ENCODE data around the gene PMPCB. TPM values are rescaled to one million over a fixed set of nuclear protein-coding genes. Genes with fewer than 3 reads are reported as not detected.
"Not testable (repeated sequence)": the region's sequence is repeated elsewhere in the genome, so short reads cannot be mapped to it uniquely, and the experiment has no call there.

Gene PMPCB
- total RNA-seq, 6 experiments from 2014 or later, result 50.1 to 66.3 (median 57.7) TPM

DNA sequence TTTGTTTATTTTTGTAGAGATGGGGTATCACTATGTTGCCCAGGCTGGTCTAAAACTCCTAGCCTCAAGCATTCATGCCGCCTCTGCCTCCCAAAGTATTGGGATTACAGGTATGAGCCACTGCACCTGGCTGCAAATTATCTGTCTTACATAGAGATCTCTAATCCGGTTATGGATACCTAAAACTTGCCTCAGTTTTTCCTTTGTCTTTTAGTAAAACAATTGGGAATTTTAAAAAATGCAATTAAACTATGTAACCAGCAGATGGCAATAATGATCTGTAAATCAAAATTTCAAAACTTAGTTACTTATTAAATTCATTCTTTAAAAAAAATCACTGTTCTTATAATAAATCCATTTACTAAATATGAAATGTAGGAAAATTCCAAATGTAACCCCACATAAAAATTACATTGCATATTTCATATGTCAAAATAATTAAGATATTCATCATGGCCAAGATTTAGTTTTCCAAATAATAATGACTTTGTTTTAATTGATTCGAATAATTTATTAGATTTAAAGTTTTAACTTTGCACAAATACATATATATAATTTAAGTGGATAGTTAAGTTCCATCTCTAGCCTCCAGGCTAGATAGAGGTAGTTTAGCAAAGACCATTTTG lies 14.3 kb upstream of the PMPCB start:
- not testable (repeated sequence) for H3K36me3 Mint-ChIP-seq (ENCODE audit: low read depth); H3K27ac Mint-ChIP-seq; H3K27me3 Mint-ChIP-seq (ENCODE audit: insufficient read depth); DNase-seq; H3K4me3 Mint-ChIP-seq; H3K9me3 Mint-ChIP-seq
- TF ChIP-seq, protein P1, sequence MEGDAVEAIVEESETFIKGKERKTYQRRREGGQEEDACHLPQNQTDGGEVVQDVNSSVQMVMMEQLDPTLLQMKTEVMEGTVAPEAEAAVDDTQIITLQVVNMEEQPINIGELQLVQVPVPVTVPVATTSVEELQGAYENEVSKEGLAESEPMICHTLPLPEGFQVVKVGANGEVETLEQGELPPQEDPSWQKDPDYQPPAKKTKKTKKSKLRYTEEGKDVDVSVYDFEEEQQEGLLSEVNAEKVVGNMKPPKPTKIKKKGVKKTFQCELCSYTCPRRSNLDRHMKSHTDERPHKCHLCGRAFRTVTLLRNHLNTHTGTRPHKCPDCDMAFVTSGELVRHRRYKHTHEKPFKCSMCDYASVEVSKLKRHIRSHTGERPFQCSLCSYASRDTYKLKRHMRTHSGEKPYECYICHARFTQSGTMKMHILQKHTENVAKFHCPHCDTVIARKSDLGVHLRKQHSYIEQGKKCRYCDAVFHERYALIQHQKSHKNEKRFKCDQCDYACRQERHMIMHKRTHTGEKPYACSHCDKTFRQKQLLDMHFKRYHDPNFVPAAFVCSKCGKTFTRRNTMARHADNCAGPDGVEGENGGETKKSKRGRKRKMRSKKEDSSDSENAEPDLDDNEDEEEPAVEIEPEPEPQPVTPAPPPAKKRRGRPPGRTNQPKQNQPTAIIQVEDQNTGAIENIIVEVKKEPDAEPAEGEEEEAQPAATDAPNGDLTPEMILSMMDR (IDR thresholded peaks at IDR 0.05), result peak; percentile 59
- peaks cover 17% of the 10 kb centered on the region for H3K4me1 Mint-ChIP-seq (ENCODE audit: low read depth)

DNA sequence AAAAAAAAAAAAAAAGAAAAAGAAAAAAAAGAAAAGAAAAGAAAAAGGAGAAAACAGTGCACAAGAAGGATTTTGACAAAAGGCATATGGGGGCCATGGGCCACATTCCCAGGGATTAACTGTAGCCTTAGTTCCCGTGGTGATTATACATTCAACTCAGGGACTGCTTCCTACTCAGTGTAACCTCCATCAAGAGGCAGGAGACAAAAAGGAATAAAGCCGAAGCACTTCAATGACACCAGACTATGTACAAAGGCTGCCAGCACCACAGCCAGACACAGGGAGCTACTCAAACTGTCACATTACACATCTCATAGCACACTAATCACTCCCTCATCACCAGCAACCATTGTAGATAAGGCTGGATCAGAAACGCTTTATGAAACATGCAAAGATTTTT lies 5.1 kb upstream of the PMPCB start:
- no peak for DNase-seq
- Mint-ChIP-seq H3K4me1 (ENCODE audit: low read depth) (peaks cover 14% of the 10 kb centered on the region), H3K27me3 (ENCODE audit: insufficient read depth) (peaks cover 6% of the 10 kb centered on the region; the same call in 1 of the 2 replicates), H3K4me3 (no peak overlapping the region), H3K36me3 (ENCODE audit: low read depth) (no peaks in the 10 kb centered on the region), H3K27ac (no peak overlapping the region), H3K9me3 (no peaks in the 10 kb centered on the region)
- TF ChIP-seq, protein P1 (IDR thresholded peaks at IDR 0.05), result no peak

DNA sequence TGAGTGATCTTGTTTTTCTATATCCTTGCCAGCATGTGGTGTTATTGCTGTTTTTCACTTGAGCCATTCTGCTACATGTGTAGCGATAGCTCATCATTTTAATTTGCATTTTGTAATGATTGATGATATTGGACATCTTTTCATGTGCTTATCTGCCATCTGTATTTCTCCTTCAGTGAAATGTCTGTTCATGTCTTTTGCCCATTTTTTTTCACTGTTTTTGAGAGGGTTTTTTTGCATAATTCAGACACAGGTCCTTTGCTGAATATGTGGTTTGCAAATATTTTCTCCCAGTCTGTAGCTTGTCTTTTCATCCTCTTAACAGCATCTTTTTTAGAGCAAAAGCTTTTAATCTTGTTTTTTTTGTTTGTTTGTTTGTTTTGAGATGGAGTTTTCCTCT lies 3.7 kb upstream of the PMPCB start:
- Mint-ChIP-seq H3K4me1 (ENCODE audit: low read depth) (peaks cover 23% of the 10 kb centered on the region), H3K4me3 (no peak overlapping the region), H3K27me3 (ENCODE audit: insufficient read depth) (peaks cover 6% of the 10 kb centered on the region; the same call in 1 of the 2 replicates), H3K27ac (no peak overlapping the region), H3K9me3 (no peaks in the 10 kb centered on the region), H3K36me3 (ENCODE audit: low read depth) (no peaks in the 10 kb centered on the region)
- TF ChIP-seq, protein P1 (IDR thresholded peaks at IDR 0.05), result no peak
- DNase-seq, result no peak

DNA sequence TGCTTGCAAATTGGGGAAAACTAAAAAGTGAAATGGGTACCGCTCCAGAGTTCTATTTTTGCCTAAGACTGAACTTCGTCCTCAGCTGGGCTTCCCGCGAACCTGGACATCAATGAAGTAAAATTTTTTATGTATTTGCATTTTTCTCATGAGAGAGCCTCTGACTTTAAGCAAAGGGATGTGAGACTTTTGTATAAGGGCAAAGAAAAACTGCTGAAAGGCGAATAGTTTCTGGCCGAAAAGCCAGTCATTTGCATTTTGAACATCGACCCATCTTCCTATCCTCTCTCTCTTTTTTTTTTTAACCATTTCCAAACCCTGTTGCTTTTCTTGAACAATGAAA lies 573 bp downstream of the PMPCB start:
- peak overlapping the region; percentile 79 for H3K27ac Mint-ChIP-seq
- TF ChIP-seq, protein P1 (IDR thresholded peaks at IDR 0.05), result no peak
- peaks cover 19% of the 10 kb centered on the region for H3K36me3 Mint-ChIP-seq (ENCODE audit: low read depth)

DNA sequence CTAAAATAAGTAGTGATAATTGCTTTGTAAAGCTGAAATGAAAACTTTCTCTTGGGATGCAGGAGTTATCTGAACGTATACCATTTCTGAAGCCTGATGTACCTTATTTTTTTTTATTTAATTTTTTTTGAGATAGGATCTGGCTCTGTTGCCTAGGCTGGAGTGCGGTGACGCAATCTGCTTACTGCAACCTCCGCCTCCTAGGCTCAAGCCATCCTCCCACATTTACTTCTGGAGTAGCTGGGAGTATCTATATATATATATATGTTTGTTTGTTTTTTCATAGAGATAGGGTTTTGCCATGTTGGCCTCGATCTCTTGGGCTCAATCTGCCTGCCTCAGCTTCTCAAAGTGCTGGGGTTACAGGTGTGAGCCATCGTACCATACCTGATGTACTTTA lies 2.4 kb downstream of the PMPCB start:
- TF ChIP-seq, protein P1 (IDR thresholded peaks at IDR 0.05), result no peak
- no peak for DNase-seq
- no peaks in the 10 kb centered on the region for H3K9me3 Mint-ChIP-seq
- H3K4me1 Mint-ChIP-seq (ENCODE audit: low read depth), result peaks cover 49% of the 10 kb centered on the region
- no peak overlapping the region for H3K27ac Mint-ChIP-seq
- H3K36me3 Mint-ChIP-seq (ENCODE audit: low read depth), result peaks cover 32% of the 10 kb centered on the region
- no peak overlapping the region for H3K4me3 Mint-ChIP-seq
- H3K27me3 Mint-ChIP-seq (ENCODE audit: insufficient read depth), result no peaks in the 10 kb centered on the region

More for the DNA sequence above, 573 bp downstream of the PMPCB start:
- Mint-ChIP-seq H3K4me3 (peak overlapping the region; percentile 92), H3K27me3 (ENCODE audit: insufficient read depth) (no peaks in the 10 kb centered on the region), H3K4me1 (ENCODE audit: low read depth) (peaks cover 40% of the 10 kb centered on the region), H3K9me3 (no peaks in the 10 kb centered on the region)
- DNase-seq, result no peak
